Measurements from ENCODE around the gene NR1H3.

DNA sequence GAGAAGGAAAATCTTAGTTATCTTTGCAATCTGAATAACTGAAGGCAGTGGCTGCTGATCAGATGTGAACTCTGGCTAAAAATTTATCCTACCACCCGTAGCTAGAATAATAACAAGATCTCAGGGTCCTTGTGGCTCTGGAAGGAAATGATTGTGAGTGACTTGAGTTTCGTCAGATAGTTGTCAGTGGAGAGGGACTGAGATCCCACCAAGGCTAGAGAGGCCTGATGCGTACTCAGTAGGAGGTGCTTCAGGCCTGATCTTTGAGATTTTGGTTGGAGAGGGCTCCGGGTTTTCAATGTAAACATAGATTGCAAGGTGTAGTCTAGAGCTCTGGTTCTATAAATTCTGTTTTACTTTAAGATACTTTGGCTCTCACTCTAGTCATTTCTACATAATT, 13.5 kb downstream of the NR1H3 start:
- TF ChIP-seq EP300 (IDR thresholded peaks at IDR 0.05), result no peak
- TF ChIP-seq POLR2AphosphoS5 (IDR thresholded peaks at IDR 0.05), result no peak
- TF ChIP-seq, protein P1, sequence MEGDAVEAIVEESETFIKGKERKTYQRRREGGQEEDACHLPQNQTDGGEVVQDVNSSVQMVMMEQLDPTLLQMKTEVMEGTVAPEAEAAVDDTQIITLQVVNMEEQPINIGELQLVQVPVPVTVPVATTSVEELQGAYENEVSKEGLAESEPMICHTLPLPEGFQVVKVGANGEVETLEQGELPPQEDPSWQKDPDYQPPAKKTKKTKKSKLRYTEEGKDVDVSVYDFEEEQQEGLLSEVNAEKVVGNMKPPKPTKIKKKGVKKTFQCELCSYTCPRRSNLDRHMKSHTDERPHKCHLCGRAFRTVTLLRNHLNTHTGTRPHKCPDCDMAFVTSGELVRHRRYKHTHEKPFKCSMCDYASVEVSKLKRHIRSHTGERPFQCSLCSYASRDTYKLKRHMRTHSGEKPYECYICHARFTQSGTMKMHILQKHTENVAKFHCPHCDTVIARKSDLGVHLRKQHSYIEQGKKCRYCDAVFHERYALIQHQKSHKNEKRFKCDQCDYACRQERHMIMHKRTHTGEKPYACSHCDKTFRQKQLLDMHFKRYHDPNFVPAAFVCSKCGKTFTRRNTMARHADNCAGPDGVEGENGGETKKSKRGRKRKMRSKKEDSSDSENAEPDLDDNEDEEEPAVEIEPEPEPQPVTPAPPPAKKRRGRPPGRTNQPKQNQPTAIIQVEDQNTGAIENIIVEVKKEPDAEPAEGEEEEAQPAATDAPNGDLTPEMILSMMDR (IDR thresholded peaks at IDR 0.05), result no peak

Data from upper lobe of left lung (tissue), 4 donors.